K562 (cell line): ENCODE measurements around the gene SEL1L. TPM values are rescaled to one million over a fixed set of nuclear protein-coding genes. Genes with fewer than 3 reads are reported as not detected.

Experiments used
- CBFA2T3 ChIP-seq: fragments of 450-650 bp; IDR thresholded peaks from 2 replicates; pipeline ENCODE4 v1.6.1; 2017
- CBX1 ChIP-seq: sonication (generic); IDR thresholded peaks from 2 replicates; pipeline ENCODE4 v1.6.1; 2016; ENCODE audit warnings: antibody characterized with exemption, low read depth, mild to moderate bottlenecking
- DPF2 ChIP-seq: fragments of 450-650 bp; IDR thresholded peaks from 2 replicates; pipeline ENCODE4 v1.6.1; 2016
- EP300 ChIP-seq: IDR thresholded peaks from 2 replicates; pipeline ENCODE4 v1.6.1; 2012; ENCODE audit warnings: low read length, improper control_type of control experiment
- ETV5 ChIP-seq: sonication (generic); formaldehyde crosslinking; IDR thresholded peaks from 2 replicates; pipeline ENCODE4 v1.4.0; 2020; ENCODE audit warnings: low read depth, mild to moderate bottlenecking, missing genetic modification reagents
- GABPB1 ChIP-seq: sonication (generic); formaldehyde crosslinking; IDR thresholded peaks from 2 replicates; pipeline ENCODE4 v1.8.0; 2022; ENCODE audit warnings: mild to moderate bottlenecking, missing genetic modification reagents
- MTA1 ChIP-seq: fragments of 450-650 bp; IDR thresholded peaks from 2 replicates; pipeline ENCODE4 v1.6.1; 2017; ENCODE audit warnings: borderline replicate concordance
- TAL1 ChIP-seq: fragments of 450-650 bp; IDR thresholded peaks from 2 replicates; pipeline ENCODE4 v1.6.1; 2016; ENCODE audit warnings: mild to moderate bottlenecking
- TEAD1 ChIP-seq, 2 experiments: fragments of 450-650 bp in 1 of 2; sonication (generic) in 1 of 2; formaldehyde crosslinking; IDR thresholded peaks; 2 replicates each; pipeline versions ENCODE4 v1.4.0 to v1.8.0; 2020 to 2022; ENCODE audit warnings: mild to moderate bottlenecking in 2 of 2, missing genetic modification reagents in 1 of 2
- TRIM24 ChIP-seq, 2 experiments: fragments of 450-650 bp; IDR thresholded peaks; 2 replicates each; pipeline ENCODE4 v1.6.1; 2016
- ZNF133 ChIP-seq: fragments of 250-450 bp; sonication (Bioruptor Pico); IDR thresholded peaks from 2 replicates; pipeline ENCODE4 v1.4.0; 2020; ENCODE audit warnings: mild to moderate bottlenecking
- ZNF146 ChIP-seq: IDR thresholded peaks from one replicate; pipeline ENCODE4 v1.6.1; 2018; ENCODE audit warnings: missing compliant biosample characterization; ENCODE audit not compliant: unreplicated experiment
- ZNF324 ChIP-seq: fragments of 250-450 bp; sonication (Bioruptor Pico); IDR thresholded peaks from 2 replicates; pipeline ENCODE4 v1.4.0; 2020; ENCODE audit warnings: mild to moderate bottlenecking
- ZNF830 ChIP-seq: fragments of 250-450 bp; sonication (Bioruptor Pico); IDR thresholded peaks from 2 replicates; pipeline ENCODE4 v1.5.0; 2021; ENCODE audit warnings: mild to moderate bottlenecking
- polyA plus RNA-seq, 8 experiments: library from polyadenylated mRNA; depleted of rRNA in 4 of 8; stranded (reverse) in 5 of 8; unstranded in 3 of 8; fragments of >200 nt; fragmentation: Nextera tagmentation in 2 of 8; fragmentation: Illumina TruSeq in 1 of 8; extraction: Ambion mirVana in 2 of 8; extraction: Trizol in 1 of 8; gene quantifications; 2 replicates each; pipeline versions ENCODE4 v1.2.1 to v1.2.3, GENCODE V29; 2011 to 2014; ENCODE audit warnings: inconsistent platforms in 1 of 8, missing spikeins in 1 of 8
- total RNA-seq, 7 experiments: library from RNA; depleted of rRNA in 6 of 7; stranded (reverse); fragments of >200 nt in 6 of 7; fragmentation: Illumina TruSeq in 2 of 7; extraction: Trizol in 2 of 7; gene quantifications; 2 replicates each; pipeline versions ENCODE4 v1.2.1 to v1.2.3, GENCODE V29; 2011 to 2021; ENCODE audit warnings: low replicate concordance in 1 of 7
- TF ChIP-seq, protein P1 (sequence below): sonication (generic); formaldehyde crosslinking; IDR thresholded peaks from 2 replicates; pipeline ENCODE4 v1.9.0; 2022; ENCODE audit warnings: mild to moderate bottlenecking, missing genetic modification reagents
- TF ChIP-seq, protein P2 (sequence below), 2 experiments: fragments of 450-650 bp in 1 of 2; sonication (generic) in 1 of 2; formaldehyde crosslinking in 1 of 2; IDR thresholded peaks; 2 replicates each; pipeline versions ENCODE4 v1.7.1 to v1.9.0; 2016 to 2022; ENCODE audit warnings: inconsistent platforms in 1 of 2, mild to moderate bottlenecking in 1 of 2, missing genetic modification reagents in 1 of 2
- TF ChIP-seq, protein P3 (sequence below): fragments of 450-650 bp; formaldehyde crosslinking; IDR thresholded peaks from 2 replicates; pipeline ENCODE4 v1.4.0; 2022; ENCODE audit warnings: mild to moderate bottlenecking, moderate library complexity

The SEL1L gene
- total and polyA plus RNA-seq, 9 of the 15 experiments (the other 6 are each of a cell fraction or from before 2014, with no cell fraction given) = 7.7 to 21.1 (median 13.6) TPM

- TF ChIP-seq ZNF146 (CRISPR knock-in tag) (no peak), ZNF324 (no peak), DPF2 (0 out of 2 replicates have a peak, but pooled peaks have one; percentile 38), TEAD1 (CRISPR knock-in tag; IDR thresholded peaks at IDR 0.05) (no peak), TAL1 (peak; percentile 22; the same call in 1 of the 2 replicates), MTA1 (no peak), ETV5 (CRISPR knock-in tag) (peak; percentile 69), ZNF133 (CRISPR knock-in tag) (no peak), GABPB1 (CRISPR knock-in tag) (peak; percentile 35; the same call in 1 of the 2 replicates), CBFA2T3 (peak; percentile 42; the same call in 1 of the 2 replicates), TRIM24 (IDR thresholded peaks at IDR 0.05) (0 out of 4 replicates have a peak, but pooled peaks have one; percentile 17 to 23), CBX1 (no peak), EP300 (peak; percentile 46; the same call in 1 of the 2 replicates), ZNF830 (CRISPR knock-in tag) (no peak)
- TF ChIP-seq, protein P1, sequence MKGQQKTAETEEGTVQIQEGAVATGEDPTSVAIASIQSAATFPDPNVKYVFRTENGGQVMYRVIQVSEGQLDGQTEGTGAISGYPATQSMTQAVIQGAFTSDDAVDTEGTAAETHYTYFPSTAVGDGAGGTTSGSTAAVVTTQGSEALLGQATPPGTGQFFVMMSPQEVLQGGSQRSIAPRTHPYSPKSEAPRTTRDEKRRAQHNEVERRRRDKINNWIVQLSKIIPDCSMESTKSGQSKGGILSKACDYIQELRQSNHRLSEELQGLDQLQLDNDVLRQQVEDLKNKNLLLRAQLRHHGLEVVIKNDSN (CRISPR knock-in tag) = no peak
- TF ChIP-seq, protein P2, sequence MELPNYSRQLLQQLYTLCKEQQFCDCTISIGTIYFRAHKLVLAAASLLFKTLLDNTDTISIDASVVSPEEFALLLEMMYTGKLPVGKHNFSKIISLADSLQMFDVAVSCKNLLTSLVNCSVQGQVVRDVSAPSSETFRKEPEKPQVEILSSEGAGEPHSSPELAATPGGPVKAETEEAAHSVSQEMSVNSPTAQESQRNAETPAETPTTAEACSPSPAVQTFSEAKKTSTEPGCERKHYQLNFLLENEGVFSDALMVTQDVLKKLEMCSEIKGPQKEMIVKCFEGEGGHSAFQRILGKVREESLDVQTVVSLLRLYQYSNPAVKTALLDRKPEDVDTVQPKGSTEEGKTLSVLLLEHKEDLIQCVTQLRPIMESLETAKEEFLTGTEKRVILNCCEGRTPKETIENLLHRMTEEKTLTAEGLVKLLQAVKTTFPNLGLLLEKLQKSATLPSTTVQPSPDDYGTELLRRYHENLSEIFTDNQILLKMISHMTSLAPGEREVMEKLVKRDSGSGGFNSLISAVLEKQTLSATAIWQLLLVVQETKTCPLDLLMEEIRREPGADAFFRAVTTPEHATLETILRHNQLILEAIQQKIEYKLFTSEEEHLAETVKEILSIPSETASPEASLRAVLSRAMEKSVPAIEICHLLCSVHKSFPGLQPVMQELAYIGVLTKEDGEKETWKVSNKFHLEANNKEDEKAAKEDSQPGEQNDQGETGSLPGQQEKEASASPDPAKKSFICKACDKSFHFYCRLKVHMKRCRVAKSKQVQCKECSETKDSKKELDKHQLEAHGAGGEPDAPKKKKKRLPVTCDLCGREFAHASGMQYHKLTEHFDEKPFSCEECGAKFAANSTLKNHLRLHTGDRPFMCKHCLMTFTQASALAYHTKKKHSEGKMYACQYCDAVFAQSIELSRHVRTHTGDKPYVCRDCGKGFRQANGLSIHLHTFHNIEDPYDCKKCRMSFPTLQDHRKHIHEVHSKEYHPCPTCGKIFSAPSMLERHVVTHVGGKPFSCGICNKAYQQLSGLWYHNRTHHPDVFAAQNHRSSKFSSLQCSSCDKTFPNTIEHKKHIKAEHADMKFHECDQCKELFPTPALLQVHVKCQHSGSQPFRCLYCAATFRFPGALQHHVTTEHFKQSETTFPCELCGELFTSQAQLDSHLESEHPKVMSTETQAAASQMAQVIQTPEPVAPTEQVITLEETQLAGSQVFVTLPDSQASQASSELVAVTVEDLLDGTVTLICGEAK (IDR thresholded peaks at IDR 0.05) = peak; percentile 63; the same call in 1 of the 2 replicates
- TF ChIP-seq, protein P2 (CRISPR knock-in tag; IDR thresholded peaks at IDR 0.05) = no peak
- TF ChIP-seq, protein P3, sequence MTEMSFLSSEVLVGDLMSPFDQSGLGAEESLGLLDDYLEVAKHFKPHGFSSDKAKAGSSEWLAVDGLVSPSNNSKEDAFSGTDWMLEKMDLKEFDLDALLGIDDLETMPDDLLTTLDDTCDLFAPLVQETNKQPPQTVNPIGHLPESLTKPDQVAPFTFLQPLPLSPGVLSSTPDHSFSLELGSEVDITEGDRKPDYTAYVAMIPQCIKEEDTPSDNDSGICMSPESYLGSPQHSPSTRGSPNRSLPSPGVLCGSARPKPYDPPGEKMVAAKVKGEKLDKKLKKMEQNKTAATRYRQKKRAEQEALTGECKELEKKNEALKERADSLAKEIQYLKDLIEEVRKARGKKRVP (CRISPR knock-in tag) = no peak
Measured at GRCh38 chr14:81519200-81520011, 14.2 kb downstream of the SEL1L start (continued).
